Hindlimb muscle (tissue), 1 donor: ENCODE data around the gene HNRNPCL2. TPM values are rescaled to one million over a fixed set of nuclear protein-coding genes. Genes with fewer than 3 reads are reported as not detected.
"Not testable (repeated sequence)": the region's sequence is repeated elsewhere in the genome, so short reads cannot be mapped to it uniquely, and the experiment has no call there.

Experiments
- DNase-seq: peaks from one replicate; pipeline ENCODE4 v3.0.0-alpha.2; 2013
- polyA plus RNA-seq: library from polyadenylated mRNA; unstranded; fragments of 120-200 nt; gene quantifications from one replicate; pipeline ENCODE4 v1.2.1, GENCODE V29; 2013; ENCODE audit not compliant: insufficient read length

HNRNPCL2 gene
- polyA plus RNA-seq = 0.18 TPM

DNA sequence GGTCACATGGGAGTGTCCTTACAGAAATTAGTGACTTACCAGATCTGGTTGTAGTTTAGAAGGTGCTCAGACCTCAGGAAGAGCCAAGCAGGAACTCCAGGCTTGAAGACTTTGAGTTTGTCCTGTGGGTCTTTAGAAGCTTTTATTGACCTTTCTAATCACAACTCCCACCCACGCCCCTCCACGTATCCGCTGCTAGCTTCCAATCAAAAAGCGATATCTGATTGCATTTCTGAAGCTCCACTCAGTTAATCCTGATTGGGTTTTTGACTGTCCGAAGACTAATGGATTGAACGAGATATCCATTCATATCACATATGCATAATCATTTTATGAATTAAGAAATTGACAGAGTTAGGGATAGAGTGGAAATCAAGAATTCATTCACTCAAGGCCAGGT lies at the start of gene HNRNPCL2:
HNRNPCL2 (minus strand) TSS at position 101 of the 400 bp plus-strand sequence. CDS start 454 bp downstream, outside the sequence.
- DNase-seq = not testable (repeated sequence)

DNA sequence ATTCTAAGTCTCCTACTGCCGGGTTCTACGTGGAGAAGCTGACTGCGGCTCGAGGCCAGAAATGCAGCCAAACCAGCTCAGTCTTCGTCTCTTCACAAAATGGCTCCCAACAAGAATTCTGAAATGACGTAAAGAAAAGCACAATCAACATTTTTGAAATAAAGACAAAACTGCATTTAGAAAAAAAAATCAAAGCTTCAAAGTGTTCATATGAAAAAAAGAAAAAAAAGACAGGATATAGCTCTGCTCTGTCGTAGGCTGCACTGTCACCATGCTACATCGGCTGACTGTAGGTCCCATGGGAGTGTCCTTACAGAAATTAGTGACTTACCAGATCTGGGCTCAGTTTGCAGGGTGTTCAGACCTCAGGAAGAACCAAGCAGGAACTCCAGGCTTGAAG lies 48.9 kb upstream of the HNRNPCL2 start, which contains the start of gene HNRNPCL4:
HNRNPCL4 (minus strand) TSS at position 101 of the 400 bp plus-strand sequence. CDS start 164 bp downstream, outside the sequence.
- not testable (repeated sequence) for DNase-seq

DNA sequence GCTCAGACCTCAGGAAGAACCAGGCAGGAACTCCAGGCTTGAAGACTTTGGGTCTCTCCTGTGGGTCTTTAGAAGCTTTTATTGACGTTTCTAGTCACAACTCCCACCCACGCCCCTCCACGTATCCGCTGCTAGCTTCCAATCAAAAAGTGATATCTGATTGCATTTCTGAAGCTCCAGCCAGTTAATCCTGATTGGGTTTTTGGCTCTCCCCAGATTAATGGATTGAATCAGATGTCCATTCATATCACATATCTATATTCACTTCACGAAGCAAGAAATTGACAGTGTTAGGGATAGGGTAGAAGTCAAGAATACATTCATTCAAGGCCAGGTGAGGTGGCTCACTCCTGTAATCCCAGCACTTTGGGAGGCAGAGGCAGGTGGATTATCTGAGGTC lies 39.3 kb upstream of the HNRNPCL2 start, which contains the start of gene PRAMEF26:
PRAMEF26 (minus strand) TSS at position 101 of the 400 bp plus-strand sequence. CDS start 2,914 bp downstream, outside the sequence.
- DNase-seq = not testable (repeated sequence)

DNA sequence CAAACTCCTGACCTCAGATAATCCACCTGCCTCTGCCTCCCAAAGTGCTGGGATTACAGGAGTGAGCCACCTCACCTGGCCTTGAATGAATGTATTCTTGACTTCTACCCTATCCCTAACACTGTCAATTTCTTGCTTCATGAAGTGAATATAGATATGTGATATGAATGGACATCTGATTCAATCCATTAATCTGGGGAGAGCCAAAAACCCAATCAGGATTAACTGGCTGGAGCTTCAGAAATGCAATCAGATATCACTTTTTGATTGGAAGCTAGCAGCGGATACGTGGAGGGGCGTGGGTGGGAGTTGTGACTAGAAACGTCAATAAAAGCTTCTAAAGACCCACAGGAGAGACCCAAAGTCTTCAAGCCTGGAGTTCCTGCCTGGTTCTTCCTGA lies 46.2 kb downstream of the HNRNPCL2 start, which contains the start of gene PRAMEF25:
PRAMEF25 (plus strand) TSS at position 301 of the 400 bp plus-strand sequence. CDS start 2,920 bp downstream, outside the sequence.
- not testable (repeated sequence) for DNase-seq

Other genes starting within 250 kb of the HNRNPCL2 start
- not detected for gene PRAMEF4, start 230.7 kb downstream of the HNRNPCL2 start, polyA plus RNA-seq
- not detected for gene PRAMEF10, start 218.6 kb downstream of the HNRNPCL2 start, polyA plus RNA-seq
- not detected for gene PRAMEF7, start 200.2 kb downstream of the HNRNPCL2 start, polyA plus RNA-seq
- not detected for gene PRAMEF6, start 169.3 kb downstream of the HNRNPCL2 start, polyA plus RNA-seq
- gene PRAMEF27, start 60.3 kb downstream of the HNRNPCL2 start, polyA plus RNA-seq = not detected
- gene HNRNPCL3, start 56.1 kb downstream of the HNRNPCL2 start, polyA plus RNA-seq = not detected
- not detected for gene PRAMEF25, start 46.1 kb downstream of the HNRNPCL2 start, polyA plus RNA-seq
- not detected for gene PRAMEF26, start 39.2 kb upstream of the HNRNPCL2 start, polyA plus RNA-seq
- not detected for gene HNRNPCL4, start 48.8 kb upstream of the HNRNPCL2 start, polyA plus RNA-seq
- not detected for gene PRAMEF9, start 55.0 kb upstream of the HNRNPCL2 start, polyA plus RNA-seq
- not detected for gene PRAMEF13, start 84.6 kb upstream of the HNRNPCL2 start, polyA plus RNA-seq
- gene PRAMEF18, start 109.3 kb upstream of the HNRNPCL2 start, polyA plus RNA-seq = not detected
- gene PRAMEF5, start 137.3 kb upstream of the HNRNPCL2 start, polyA plus RNA-seq = not detected
- gene PRAMEF8, start 168.3 kb upstream of the HNRNPCL2 start, polyA plus RNA-seq = not detected
- not detected for gene PRAMEF33, start 186.7 kb upstream of the HNRNPCL2 start, polyA plus RNA-seq
- gene PRAMEF15, start 198.7 kb upstream of the HNRNPCL2 start, polyA plus RNA-seq = not detected
- gene PRAMEF14, start 230.3 kb upstream of the HNRNPCL2 start, polyA plus RNA-seq = not detected